HepG2 (cell line): Measurements from ENCODE around the gene EGF. TPM values are rescaled to one million over a fixed set of nuclear protein-coding genes. Genes with fewer than 3 reads are reported as not detected.
A peak's percentile ranks its signal among the peaks of the same experiment; 100 is the strongest.

Experiments used
- ATAC-seq: fragments of 200-7000 bp; cut with Tn5 transposase; 3 replicates; pipeline ENCODE4 v1.9.1; 2020; ENCODE audit warnings: mild to moderate bottlenecking, moderate library complexity
- BruUV-seq: library from RNA; stranded (reverse); fragments of 400-500 nt; replicated peaks from 2 replicates; lab custom pipeline; 2021; lab: Mats Ljungman, UMichigan
- CTCF ChIA-PET: fragments of 300-600 bp; formaldehyde crosslinking; extraction: SDS; loops from one replicate; lab custom pipeline; 2021; ENCODE audit warnings: low total read pairs, inconsistent platforms, low intra/inter-chr PET ratio; lab: Yijun Ruan, JAX
- POLR2A ChIA-PET: fragments of 350-600 bp; sonication (Branson Sonifier 250); formaldehyde crosslinking; loops from one replicate; lab custom pipeline; 2020; ENCODE audit warnings: antibody characterized with exemption, inconsistent platforms; lab: Yijun Ruan, JAX
- DNase-seq: peaks from one replicate; pipeline ENCODE4 v3.0.0-alpha.2; 2015; ENCODE audit warnings: low spot score
- FAIRE-seq: peaks from 3 replicates; lab custom pipeline; 2011; peaks lifted over from hg19 to GRCh38; lab: Jason Lieb, UNC
- H2AFZ ChIP-seq: one replicate; pipeline ENCODE4 v1.6.1; 2011; ENCODE audit warnings: low read length, inconsistent platforms
- H3K27ac ChIP-seq: fragments of 300-600 bp; 3 replicates; pipeline ENCODE4 v1.8.0; 2011; ENCODE audit warnings: mixed run types, mild to moderate bottlenecking, mixed read lengths, low read length, inconsistent platforms; ENCODE audit not compliant: insufficient read depth; ENCODE audit errors: extremely low read length
- H3K27me3 ChIP-seq, 2 experiments: fragments of 200-600 bp in 1 of 2; 2 replicates in 1 of 2; 3 replicates in 1 of 2; pipeline versions ENCODE4 v1.6.0 to v1.8.0; 2011; ENCODE audit warnings: low read length in 2 of 2, mild to moderate bottlenecking in 2 of 2, moderate library complexity in 2 of 2, inconsistent platforms in 1 of 2; ENCODE audit not compliant: insufficient read depth in 2 of 2, control insufficient read depth in 1 of 2
- H3K36me3 ChIP-seq, 2 experiments: fragments of 200-600 bp in 1 of 2; replicated peaks in 1 of 2; 2 replicates in 1 of 2; 3 replicates in 1 of 2; pipeline versions ENCODE4 v1.5.1 to v1.8.0; 2011; ENCODE audit warnings: low read length in 2 of 2, inconsistent platforms in 1 of 2; ENCODE audit not compliant: insufficient read depth in 2 of 2, control insufficient read depth in 1 of 2
- H3K4me1 ChIP-seq: 2 replicates; pipeline ENCODE4 v1.5.1; 2012; ENCODE audit warnings: low read length, inconsistent platforms; ENCODE audit not compliant: insufficient read depth
- H3K4me2 ChIP-seq: 2 replicates; pipeline ENCODE4 v1.6.0; 2011; ENCODE audit warnings: low read depth, low read length, inconsistent platforms
- H3K4me3 ChIP-seq, 3 experiments: fragments of 200-600 bp in 1 of 3; sonication (generic), shearing (Covaris generic) in 1 of 3; replicated peaks in 1 of 3; 2 replicates each; pipeline ENCODE4 v1.5.1; 2011 to 2016; ENCODE audit warnings: low read length in 3 of 3, inconsistent platforms in 2 of 3, low read depth in 2 of 3, mild to moderate bottlenecking in 2 of 3, control low read depth in 1 of 3, mixed read lengths in 1 of 3; ENCODE audit not compliant: insufficient read depth in 1 of 3
- H3K79me2 ChIP-seq: one replicate; pipeline ENCODE4 v1.6.1; 2011; ENCODE audit warnings: low read length, inconsistent platforms; ENCODE audit not compliant: insufficient read depth
- H3K9ac ChIP-seq: 2 replicates; pipeline ENCODE4 v1.6.0; 2011; ENCODE audit warnings: mild to moderate bottlenecking, low read depth, low read length, inconsistent platforms; ENCODE audit not compliant: insufficient read depth
- H3K9me3 ChIP-seq: 2 replicates; pipeline ENCODE4 v1.5.1; 2012; ENCODE audit warnings: mild to moderate bottlenecking, low read length
- H4K20me1 ChIP-seq: 2 replicates; pipeline ENCODE4 v1.6.0; 2011; ENCODE audit warnings: inconsistent platforms, mild to moderate bottlenecking, low read length, moderate library complexity; ENCODE audit not compliant: insufficient read depth
- FOXC1 ChIP-seq: sonication (generic); formaldehyde crosslinking; IDR thresholded peaks from 2 replicates; pipeline ENCODE4 v1.8.0; 2022; ENCODE audit warnings: mild to moderate bottlenecking, missing genetic modification reagents, borderline replicate concordance
- FOXP1 ChIP-seq, 2 experiments: fragments of 450-650 bp in 1 of 2; IDR thresholded peaks; 2 replicates each; pipeline ENCODE4 v1.6.1; 2017 to 2018; ENCODE audit warnings: antibody characterized with exemption in 1 of 2
- GPBP1L1 ChIP-seq: sonication (generic); formaldehyde crosslinking; IDR thresholded peaks from 2 replicates; pipeline ENCODE4 v1.5.0; 2020; ENCODE audit warnings: mild to moderate bottlenecking, missing genetic modification reagents
- HDAC6 ChIP-seq: fragments of 200-600 bp; sonication (generic); IDR thresholded peaks from 2 replicates; pipeline ENCODE4 v1.7.0; 2017; ENCODE audit warnings: mild to moderate bottlenecking, antibody characterized with exemption, low read length, low read depth
- HNF4G ChIP-seq, 2 experiments: sonication (generic) in 1 of 2; formaldehyde crosslinking in 1 of 2; IDR thresholded peaks; 2 replicates each; pipeline versions ENCODE4 v1.4.0 to v1.6.1; 2011 to 2020; ENCODE audit warnings: borderline replicate concordance in 2 of 2, low read depth in 2 of 2, mild to moderate bottlenecking in 2 of 2, low read length in 1 of 2, missing genetic modification reagents in 1 of 2, moderate library complexity in 1 of 2
- HOXA7 ChIP-seq: sonication (generic); formaldehyde crosslinking; IDR thresholded peaks from 2 replicates; pipeline ENCODE4 v1.8.1; 2022; ENCODE audit warnings: mild to moderate bottlenecking, missing genetic modification reagents, moderate library complexity
- ISX ChIP-seq: sonication (generic); formaldehyde crosslinking; conservative IDR thresholded peaks from 2 replicates; pipeline ENCODE4 v1.5.0; 2020; ENCODE audit warnings: missing genetic modification reagents
- POLR2G ChIP-seq: fragments of 200-400 bp; formaldehyde crosslinking; IDR thresholded peaks from 2 replicates; pipeline ENCODE4 v1.6.1; 2018; ENCODE audit warnings: mild to moderate bottlenecking, low read depth, low read length, moderate library complexity
- RELA ChIP-seq: sonication (generic); formaldehyde crosslinking; IDR thresholded peaks from 2 replicates; pipeline ENCODE4 v1.4.0; 2020; ENCODE audit warnings: missing genetic modification reagents
- SAP130 ChIP-seq: IDR thresholded peaks from 2 replicates; pipeline ENCODE4 v1.6.1; 2016; ENCODE audit warnings: low read depth
- SNAPC2 ChIP-seq: sonication (generic); formaldehyde crosslinking; IDR thresholded peaks from 2 replicates; pipeline ENCODE4 v1.8.1; 2022; ENCODE audit warnings: mild to moderate bottlenecking, missing genetic modification reagents
- SOX13 ChIP-seq, 3 experiments: fragments of 450-650 bp in 1 of 3; sonication (generic) in 1 of 3; formaldehyde crosslinking in 1 of 3; IDR thresholded peaks in 2 of 3; conservative IDR thresholded peaks in 1 of 3; 2 replicates each; pipeline versions ENCODE4 v1.5.0 to v1.6.1; 2016 to 2020; ENCODE audit warnings: antibody characterized with exemption in 1 of 3, mild to moderate bottlenecking in 1 of 3, missing compliant biosample characterization in 1 of 3, missing genetic modification reagents in 1 of 3, moderate library complexity in 1 of 3
- TFDP2 ChIP-seq: sonication (generic); formaldehyde crosslinking; IDR thresholded peaks from 2 replicates; pipeline ENCODE4 v1.4.0; 2020; ENCODE audit warnings: missing genetic modification reagents
- THAP11 ChIP-seq: IDR thresholded peaks from 2 replicates; pipeline ENCODE4 v1.6.1; 2016; ENCODE audit warnings: missing biosample characterization, missing genetic modification reagents
- ZBTB25 ChIP-seq: IDR thresholded peaks from 2 replicates; pipeline ENCODE4 v1.6.1; 2018; ENCODE audit warnings: missing genetic modification reagents
- ZNF234 ChIP-seq: sonication (generic); formaldehyde crosslinking; conservative IDR thresholded peaks from 2 replicates; pipeline ENCODE4 v1.5.1; 2020; ENCODE audit warnings: mild to moderate bottlenecking, missing genetic modification reagents
- ZNF33B ChIP-seq: sonication (generic); formaldehyde crosslinking; IDR thresholded peaks from 2 replicates; pipeline ENCODE4 v1.5.1; 2020; ENCODE audit warnings: mild to moderate bottlenecking, missing genetic modification reagents
- ZNF589 ChIP-seq: sonication (generic); formaldehyde crosslinking; conservative IDR thresholded peaks from 2 replicates; pipeline ENCODE4 v1.8.0; 2022; ENCODE audit warnings: mild to moderate bottlenecking, moderate library complexity, missing genetic modification reagents
- ZNF746 ChIP-seq: sonication (generic); formaldehyde crosslinking; IDR thresholded peaks from 2 replicates; pipeline ENCODE4 v1.8.0; 2022; ENCODE audit warnings: mild to moderate bottlenecking, missing genetic modification reagents
- WGBS: methylation state at CpG from one replicate; pipeline ENCODE4 v1.1.6; 2017; ENCODE audit warnings: low lambda C conversion rate; 5-methylcytosine and 5-hydroxymethylcytosine counted together
- in situ Hi-C: cut with HindIII; loops from 2 replicates; pipeline ENCODE4 v1.10.0; 2017; ENCODE audit warnings: low pct_unique_long_range_greater_than_20kb; ENCODE audit not compliant: extremely low pct_ligation_motif_present
- intact Hi-C: fragments of 100-400 bp; cut with micrococcal nuclease; formaldehyde crosslinking; loops from one replicate; pipeline ENCODE4 v1.10.0; 2022; ENCODE audit not compliant: unreplicated experiment
- polyA plus RNA-seq, 8 experiments: library from polyadenylated mRNA; depleted of rRNA in 3 of 8; stranded (reverse) in 7 of 8; unstranded in 1 of 8; fragments of >200 nt; fragmentation: Illumina TruSeq in 4 of 8; extraction: Trizol in 4 of 8; gene quantifications; 2 replicates each; pipeline versions ENCODE4 v1.2.1 to v1.2.3, GENCODE V29; 2011 to 2016; ENCODE audit warnings: low read depth in 4 of 8, missing spikeins in 1 of 8, mixed read lengths in 1 of 8; ENCODE audit not compliant: insufficient read depth in 1 of 8
- total RNA-seq, 5 experiments: library from RNA; depleted of rRNA; stranded (reverse); fragments of >200 nt; fragmentation: Illumina TruSeq; extraction: Trizol; gene quantifications; 2 replicates each; pipeline ENCODE4 v1.2.3, GENCODE V29; 2016; ENCODE audit warnings: low read depth in 1 of 5

Gene EGF
- total and polyA plus RNA-seq, 2 of the 13 experiments (the other 11 are each of a cell fraction or from before 2014, with no cell fraction given), result 0.07 to 0.08 TPM

GRCh38 chr4:110041735-110042134, 129.1 kb downstream of the EGF start:
- Histone ChIP-seq H3K27ac (no peak overlapping the region), H3K9me3 (no peaks in the 10 kb centered on the region), H3K36me3 (no peaks in the 10 kb centered on the region), H3K4me2 (peak overlapping the region; percentile 41), H3K79me2 (no peaks in the 10 kb centered on the region), H3K4me1 (peaks cover 22% of the 10 kb centered on the region), H3K27me3 (no peaks in the 10 kb centered on the region; a peak in 1 of 5 replicates), H4K20me1 (no peaks in the 10 kb centered on the region), H2AFZ (no peak overlapping the region), H3K4me3 (no peak overlapping the region), H3K9ac (no peak overlapping the region)
- ChIA-PET POLR2A (no interaction called here), CTCF (no interaction called here)
- intact Hi-C loops (no loop called here), in situ Hi-C loops (no loop called here)
- FAIRE-seq, result no peak
- BruUV-seq, result no TSS peak
- 0% methylated on average over 1 of the region's 1 CpG for WGBS
- DNase-seq, result peak; percentile 72
- peak; percentile 93 for ATAC-seq
- TF ChIP-seq HDAC6 (no peak), HOXA7 (CRISPR knock-in tag) (no peak), ZNF746 (CRISPR knock-in tag) (no peak), GPBP1L1 (CRISPR knock-in tag) (no peak), POLR2G (no peak), FOXP1 (IDR thresholded peaks at IDR 0.05) (no peak), FOXP1 (CRISPR knock-in tag; IDR thresholded peaks at IDR 0.05) (peak; percentile 47; the same call in 1 of the 2 replicates), ISX (no peak), ZNF589 (CRISPR knock-in tag) (no peak), SNAPC2 (CRISPR knock-in tag) (no peak), THAP11 (no peak), TFDP2 (no peak), FOXC1 (CRISPR knock-in tag) (no peak), SAP130 (CRISPR knock-in tag) (0 out of 2 replicates have a peak, but pooled peaks have one; percentile 19), HNF4G (IDR thresholded peaks at IDR 0.05; ENCODE audit: borderline replicate concordance, low read depth, low read length) (peak; percentile 32; the same call in 1 of the 2 replicates), HNF4G (CRISPR knock-in tag; IDR thresholded peaks at IDR 0.05; ENCODE audit: borderline replicate concordance, low read depth) (no peak), RELA (no peak), ZBTB25 (CRISPR knock-in tag) (no peak), ZNF234 (CRISPR knock-in tag) (no peak), ZNF33B (CRISPR knock-in tag) (no peak), SOX13 (IDR thresholded peaks at IDR 0.05) (no peak), SOX13 (CRISPR knock-in tag; conservative IDR thresholded peaks at IDR 0.05 in 1 of 2, IDR thresholded peaks at IDR 0.05 in 1 of 2) (peak in 1 of 2 experiments; percentile 36; a peak in 1 of 4 replicates)
